B cell (primary cell): ENCODE results near the gene L3HYPDH. TPM values are rescaled to one million over a fixed set of nuclear protein-coding genes. Genes with fewer than 3 reads are reported as not detected.

Source experiments
- ATAC-seq: fragments of 200-7000 bp; cut with Tn5 transposase; one replicate; pipeline ENCODE4 v1.10.0; 2021; ENCODE audit warnings: low read depth, mild to moderate bottlenecking, moderate number of reproducible peaks, moderate library complexity
- CTCF ChIA-PET: fragments of 350-600 bp; sonication (Branson Sonifier 250); formaldehyde crosslinking; loops from one replicate; lab custom pipeline; 2021; ENCODE audit warnings: antibody characterized with exemption, inconsistent platforms; lab: Charles Lee
- POLR2A ChIA-PET: fragments of 350-600 bp; sonication (Branson Sonifier 250); formaldehyde crosslinking; loops from one replicate; lab custom pipeline; 2021; ENCODE audit warnings: antibody characterized with exemption; lab: Charles Lee
- DNase-seq: peaks from one replicate; pipeline ENCODE4 v3.0.0; 2013
- H2AFZ ChIP-seq: 2 replicates; pipeline ENCODE4 v1.6.1; 2012; ENCODE audit warnings: mild to moderate bottlenecking, low read depth, low read length; ENCODE audit not compliant: insufficient read depth, poor library complexity, severe bottlenecking
- H3K27ac ChIP-seq, 2 donors: 1 replicate in 1 of 2; 2 replicates in 1 of 2; pipeline ENCODE4 v1.5.1; 2012 to 2013; ENCODE audit warnings: low read length in 2 of 2, mild to moderate bottlenecking in 2 of 2, moderate library complexity in 1 of 2
- H3K27me3 ChIP-seq, 4 experiments: fragments of 200-600 bp in 1 of 4; sonication (generic) in 1 of 4; replicated peaks in 1 of 4; 1 replicate in 2 of 4; 2 replicates in 2 of 4; pipeline versions ENCODE4 v1.6.1 to v1.7.0; 2013 to 2016; ENCODE audit warnings: low read length in 3 of 4, mild to moderate bottlenecking in 2 of 4, mixed read lengths in 1 of 4, moderate library complexity in 1 of 4; ENCODE audit not compliant: insufficient read depth in 4 of 4, control insufficient read depth in 3 of 4; ENCODE audit errors: control extremely low read depth in 1 of 4
- H3K36me3 ChIP-seq, 2 experiments: replicated peaks in 1 of 2; 1 replicate in 1 of 2; 2 replicates in 1 of 2; pipeline versions ENCODE4 v1.6.1 to v1.7.1; 2013; ENCODE audit warnings: low read length in 1 of 2; ENCODE audit not compliant: insufficient read depth in 2 of 2, control insufficient read depth in 1 of 2; ENCODE audit errors: control extremely low read depth in 1 of 2, extremely low read depth in 1 of 2
- H3K4me1 ChIP-seq, 2 donors: fragments of 200-600 bp in 1 of 2; sonication (generic) in 1 of 2; 1 replicate in 1 of 2; 2 replicates in 1 of 2; pipeline versions ENCODE4 v1.5.1 to v1.6.1; 2013 to 2017; ENCODE audit warnings: low read length in 2 of 2; ENCODE audit not compliant: control insufficient read depth in 2 of 2, insufficient read depth in 2 of 2
- H3K4me2 ChIP-seq: replicated peaks from 2 replicates; pipeline ENCODE3; 2012; ENCODE audit warnings: mild to moderate bottlenecking, low read depth, low read length; ENCODE audit not compliant: poor library complexity, severe bottlenecking
- H3K4me3 ChIP-seq, 5 experiments: fragments of 200-600 bp in 1 of 5; sonication (generic) in 1 of 5; 1 replicate in 3 of 5; 2 replicates in 2 of 5; pipeline versions ENCODE4 v1.5.1 to v1.7.0; 2011 to 2016; ENCODE audit warnings: low read length in 4 of 5, mild to moderate bottlenecking in 4 of 5, low read depth in 2 of 5, control low read depth in 1 of 5, moderate library complexity in 1 of 5; ENCODE audit not compliant: insufficient read depth in 1 of 5; ENCODE audit errors: control extremely low read depth in 1 of 5, extremely low read depth in 1 of 5
- H3K79me2 ChIP-seq: fragments of 200-600 bp; sonication (generic); one replicate; pipeline ENCODE4 v1.6.0; 2016; ENCODE audit warnings: low read length; ENCODE audit not compliant: control insufficient read depth, insufficient read depth
- H3K9ac ChIP-seq: fragments of 200-600 bp; sonication (generic); 2 replicates; pipeline ENCODE4 v1.6.1; 2017; ENCODE audit warnings: mild to moderate bottlenecking, low read length, moderate library complexity
- H3K9me3 ChIP-seq, 3 donors: one replicate each; pipeline versions ENCODE4 v1.6.1 to v1.7.1; 2013; ENCODE audit warnings: low read length in 2 of 3; ENCODE audit not compliant: control insufficient read depth in 2 of 3, insufficient read depth in 1 of 3; ENCODE audit errors: control extremely low read depth in 1 of 3
- H4K20me1 ChIP-seq: 2 replicates; pipeline ENCODE4 v1.6.0; 2012; ENCODE audit warnings: mild to moderate bottlenecking, low read length; ENCODE audit not compliant: insufficient read depth, control insufficient read depth, poor library complexity, severe bottlenecking
- H3K27ac Mint-ChIP-seq: one replicate; pipeline ENCODE4 v1.8.0; 2021; ENCODE audit warnings: mixed read lengths
- H3K27me3 Mint-ChIP-seq: one replicate; pipeline ENCODE4 v1.8.0; 2021; ENCODE audit warnings: mixed read lengths
- H3K4me1 Mint-ChIP-seq: one replicate; pipeline ENCODE4 v1.8.0; 2021; ENCODE audit warnings: mixed read lengths
- H3K4me3 Mint-ChIP-seq: one replicate; pipeline ENCODE4 v1.8.0; 2021; ENCODE audit warnings: mixed read lengths
- H3K9me3 Mint-ChIP-seq: one replicate; pipeline ENCODE4 v1.8.0; 2022; ENCODE audit warnings: mixed read lengths; ENCODE audit not compliant: insufficient read depth
- CTCF ChIP-seq: fragments of 200-600 bp; IDR thresholded peaks from one replicate; pipeline ENCODE4 v1.8.0; 2022; ENCODE audit warnings: antibody characterized with exemption, mild to moderate bottlenecking
- EZH2 ChIP-seq: IDR thresholded peaks from 2 replicates; pipeline ENCODE4 v1.6.1; 2012; ENCODE audit warnings: borderline replicate concordance, low read depth, mild to moderate bottlenecking, moderate library complexity, low read length; ENCODE audit not compliant: insufficient read depth, poor library complexity, severe bottlenecking
- WGBS: methylation state at CpG from one replicate; pipeline ENCODE4 v1.1.5; 2013; ENCODE audit warnings: missing lambda C conversion rate; ENCODE audit not compliant: insufficient coverage; 5-methylcytosine and 5-hydroxymethylcytosine counted together
- intact Hi-C: fragments of 100-400 bp; cut with micrococcal nuclease; formaldehyde crosslinking; loops from one replicate; pipeline ENCODE4 v1.10.0; 2022
- polyA plus RNA-seq: library from polyadenylated mRNA; depleted of rRNA; stranded (reverse); fragments of >200 nt; gene quantifications from 2 replicates; pipeline ENCODE4 v1.2.3, GENCODE V29; 2012
- total RNA-seq, 2 donors: library from RNA; stranded (reverse); fragments of 120-200 nt in 1 of 2; gene quantifications; 1 replicate in 1 of 2; 2 replicates in 1 of 2; pipeline versions ENCODE4 v1.2.3 to v1.2.4, GENCODE V29; 2013 to 2022

L3HYPDH gene
- total and polyA plus RNA-seq, 2 donors (not counting 1 experiment from before 2014, with no cell fraction given): 74.5 to 126 TPM

DNA sequence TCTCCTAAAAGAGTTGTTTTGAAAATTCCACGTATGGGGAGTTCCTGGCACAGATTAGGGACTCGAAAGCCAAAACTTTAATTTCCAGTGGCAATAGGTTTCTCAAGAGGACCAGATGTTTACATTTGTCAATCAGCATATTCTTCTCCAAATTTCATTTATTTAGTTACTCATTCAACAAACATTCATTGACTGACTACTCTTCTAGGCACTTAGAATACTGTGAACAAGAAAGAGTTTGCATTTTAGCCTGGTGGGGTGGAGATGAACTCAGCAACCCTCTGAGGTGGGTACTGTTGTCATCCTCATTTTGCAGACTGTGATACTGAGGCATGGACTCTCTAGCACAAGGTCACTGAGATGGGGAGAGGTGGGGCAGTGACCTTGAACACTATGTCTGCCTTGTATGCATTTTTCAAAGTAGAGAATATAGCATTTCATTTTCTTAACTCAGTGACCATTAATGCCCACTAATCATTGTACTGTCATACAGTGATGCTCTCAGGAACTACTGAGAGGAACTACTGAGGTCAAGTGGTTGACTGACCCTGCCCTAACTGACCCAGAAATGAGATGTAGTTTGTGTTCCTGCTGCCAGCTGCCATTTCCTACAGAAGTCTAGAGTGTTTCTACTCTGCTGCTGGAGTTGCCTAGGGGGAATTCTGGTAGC is 2.2 kb downstream of the L3HYPDH start:
- Histone ChIP-seq H3K79me2 (peaks cover 51% of the 10 kb centered on the region), H3K4me1 (peaks cover 36 to 40% of the 10 kb centered on the region in 2 donors), H3K4me3 (no peak overlapping the region), H3K36me3 (no peaks in the 10 kb centered on the region), H3K9me3 (no peaks in the 10 kb centered on the region), H2AFZ (no peak overlapping the region), H3K4me2 (peak overlapping the region; percentile 93), H4K20me1 (peaks cover 7% of the 10 kb centered on the region), H3K27me3 (no peaks in the 10 kb centered on the region), H3K27ac (no peak overlapping the region), H3K9ac (no peak overlapping the region)
- ChIA-PET CTCF (interaction anchor here (3.6 kb wide), 1 partner anchor 17 kb away, joined by 35 read pairs; the partner anchor contains the start of gene GPR135), POLR2A (interaction anchor here (2.5 kb wide), 1 partner anchor 17 kb away, joined by 12 read pairs; the partner anchor contains the start of gene GPR135)
- H3K9me3 Mint-ChIP-seq: no peaks in the 10 kb centered on the region
- no peaks in the 10 kb centered on the region for H3K27me3 Mint-ChIP-seq
- intact Hi-C loops: loop anchor here (10.0 kb wide), 3 partner anchors 847 to 1277 kb away; partner anchors contain the start of genes ACTR10 and DACT1
- DNase-seq: no peak
- no peak for TF ChIP-seq EZH2
- no peak for TF ChIP-seq CTCF
- H3K4me3 Mint-ChIP-seq: peak overlapping the region; percentile 96
- H3K4me1 Mint-ChIP-seq: peaks cover 52% of the 10 kb centered on the region
- no peak for ATAC-seq
- WGBS: 100% methylated on average over 1 of the region's 2 CpGs
- no peak overlapping the region for H3K27ac Mint-ChIP-seq

DNA sequence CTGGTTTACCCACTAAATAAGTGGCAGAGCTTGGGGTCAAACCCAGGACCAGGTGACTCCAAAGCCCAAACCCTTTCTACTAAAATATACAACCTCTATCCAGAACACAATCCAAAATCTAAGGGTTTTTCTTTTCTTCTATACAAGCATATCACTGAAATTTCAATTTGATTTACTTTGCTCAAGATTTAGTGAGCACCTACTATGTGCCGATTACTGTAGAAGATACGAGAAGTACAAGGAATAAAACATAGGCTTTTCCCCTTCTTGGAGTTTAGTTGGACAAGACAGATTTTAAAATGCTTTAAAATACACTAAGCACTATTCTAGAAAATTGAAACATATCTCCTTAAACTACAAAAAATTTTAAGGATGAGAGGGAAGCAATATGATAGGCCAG is 2.8 kb downstream of the L3HYPDH start:
- H3K4me3 Mint-ChIP-seq: no peak overlapping the region
- no peaks in the 10 kb centered on the region for H3K9me3 ChIP-seq
- H3K4me1 Mint-ChIP-seq: peaks cover 52% of the 10 kb centered on the region
- H3K4me2 ChIP-seq: peak overlapping the region; percentile 93
- peaks cover 36 to 40% of the 10 kb centered on the region in 2 donors for H3K4me1 ChIP-seq
- no peak overlapping the region for H3K4me3 ChIP-seq
- ChIA-PET CTCF (interaction anchor here (3.6 kb wide), 1 partner anchor 16 kb away, joined by 35 read pairs; the partner anchor contains the start of gene GPR135), POLR2A (no interaction called here)
- no peak overlapping the region for H2AFZ ChIP-seq
- no CpG with 5 or more reads among the region's 2 CpGs for WGBS
- DNase-seq (no peak), ATAC-seq (no peak)
- H3K36me3 ChIP-seq: no peaks in the 10 kb centered on the region
- H3K27ac ChIP-seq: no peak overlapping the region
- H3K9ac ChIP-seq: no peak overlapping the region
- intact Hi-C loops: loop anchor here (10.0 kb wide), 3 partner anchors 847 to 1277 kb away; partner anchors contain the start of genes ACTR10 and DACT1
- no peaks in the 10 kb centered on the region for H3K27me3 Mint-ChIP-seq
- no peak for TF ChIP-seq CTCF
- no peak for TF ChIP-seq EZH2
- peaks cover 7% of the 10 kb centered on the region for H4K20me1 ChIP-seq
- no peaks in the 10 kb centered on the region for H3K27me3 ChIP-seq
- H3K79me2 ChIP-seq: peaks cover 45% of the 10 kb centered on the region
- no peaks in the 10 kb centered on the region for H3K9me3 Mint-ChIP-seq
- no peak overlapping the region for H3K27ac Mint-ChIP-seq
